ENCODE measurements around the gene DPP6.

DNA sequence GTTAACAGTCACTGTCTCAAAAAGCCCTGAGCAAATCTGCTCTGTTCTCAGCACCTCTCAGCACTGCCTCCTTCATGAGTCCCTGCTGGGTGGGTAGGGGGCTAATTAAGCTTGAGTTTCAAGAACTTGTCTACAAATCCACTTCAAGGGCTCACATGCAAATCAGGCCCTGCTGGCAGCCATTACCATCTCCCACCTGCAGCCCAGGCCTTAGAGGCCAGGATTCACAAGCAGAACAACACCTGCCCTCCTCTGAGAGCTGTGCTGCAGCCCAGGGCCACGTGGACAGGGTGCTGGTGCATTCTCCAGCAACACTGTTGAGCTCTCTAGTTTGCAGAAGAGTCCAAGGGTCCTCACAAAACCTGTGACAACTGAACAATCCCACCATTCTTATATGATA, 119.2 kb downstream of the DPP6 start:
- TF ChIP-seq, protein P1, sequence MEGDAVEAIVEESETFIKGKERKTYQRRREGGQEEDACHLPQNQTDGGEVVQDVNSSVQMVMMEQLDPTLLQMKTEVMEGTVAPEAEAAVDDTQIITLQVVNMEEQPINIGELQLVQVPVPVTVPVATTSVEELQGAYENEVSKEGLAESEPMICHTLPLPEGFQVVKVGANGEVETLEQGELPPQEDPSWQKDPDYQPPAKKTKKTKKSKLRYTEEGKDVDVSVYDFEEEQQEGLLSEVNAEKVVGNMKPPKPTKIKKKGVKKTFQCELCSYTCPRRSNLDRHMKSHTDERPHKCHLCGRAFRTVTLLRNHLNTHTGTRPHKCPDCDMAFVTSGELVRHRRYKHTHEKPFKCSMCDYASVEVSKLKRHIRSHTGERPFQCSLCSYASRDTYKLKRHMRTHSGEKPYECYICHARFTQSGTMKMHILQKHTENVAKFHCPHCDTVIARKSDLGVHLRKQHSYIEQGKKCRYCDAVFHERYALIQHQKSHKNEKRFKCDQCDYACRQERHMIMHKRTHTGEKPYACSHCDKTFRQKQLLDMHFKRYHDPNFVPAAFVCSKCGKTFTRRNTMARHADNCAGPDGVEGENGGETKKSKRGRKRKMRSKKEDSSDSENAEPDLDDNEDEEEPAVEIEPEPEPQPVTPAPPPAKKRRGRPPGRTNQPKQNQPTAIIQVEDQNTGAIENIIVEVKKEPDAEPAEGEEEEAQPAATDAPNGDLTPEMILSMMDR (optimal IDR thresholded peaks at IDR 0.05 in 1 of 3, IDR thresholded peaks at IDR 0.05 in 1 of 3, conservative IDR thresholded peaks at IDR 0.05 in 1 of 3; ENCODE audit: extremely low read depth in 1 of 3, insufficient read depth in 2 of 3, low read length in 3 of 3): no peak
- no peak for TF ChIP-seq EZH2 (IDR thresholded peaks at IDR 0.05; ENCODE audit: low read length)

Measured in keratinocyte (primary cell).